Spleen (tissue), 11 donors: Measurements from ENCODE around the gene PKN3. TPM values are rescaled to one million over a fixed set of nuclear protein-coding genes. Genes with fewer than 3 reads are reported as not detected.
A peak's percentile ranks its signal among the peaks of the same experiment; 100 is the strongest.
"Not testable (repeated sequence)": the region's sequence is repeated elsewhere in the genome, so short reads cannot be mapped to it uniquely, and the experiment has no call there.

ENCODE experiments used
- DNase-seq: peaks from one replicate; pipeline ENCODE4 v3.0.0-alpha.2; 2020
- H3K27ac ChIP-seq, 8 donors: fragments of 200-600 bp; sonication (generic) in 7 of 8; 1 replicate in 4 of 8; 2 replicates in 4 of 8; pipeline versions ENCODE4 v1.5.0 to v1.8.0; 2016 to 2021; ENCODE audit warnings: inconsistent platforms in 4 of 8, mild to moderate bottlenecking in 4 of 8, moderate library complexity in 1 of 8
- H3K27me3 ChIP-seq, 7 donors: fragments of 200-600 bp; sonication (generic) in 6 of 7; replicated peaks in 1 of 7; 1 replicate in 4 of 7; 2 replicates in 3 of 7; pipeline versions ENCODE4 v1.5.0 to v1.8.0; 2016 to 2021; ENCODE audit warnings: inconsistent platforms in 3 of 7, mild to moderate bottlenecking in 1 of 7
- H3K36me3 ChIP-seq, 6 donors: fragments of 200-600 bp; sonication (generic) in 5 of 6; 1 replicate in 4 of 6; 2 replicates in 2 of 6; pipeline versions ENCODE4 v1.5.0 to v1.8.0; 2016 to 2021; ENCODE audit warnings: inconsistent platforms in 2 of 6
- H3K4me1 ChIP-seq, 6 donors: fragments of 200-600 bp; sonication (generic) in 5 of 6; 1 replicate in 3 of 6; 2 replicates in 3 of 6; pipeline versions ENCODE4 v1.5.0 to v1.8.0; 2016 to 2021; ENCODE audit warnings: inconsistent platforms in 3 of 6
- H3K4me3 ChIP-seq, 8 donors: fragments of 200-600 bp; sonication (generic) in 7 of 8; 1 replicate in 4 of 8; 2 replicates in 4 of 8; pipeline versions ENCODE4 v1.5.0 to v1.8.0; 2016 to 2021; ENCODE audit warnings: inconsistent platforms in 4 of 8, mild to moderate bottlenecking in 4 of 8, moderate library complexity in 2 of 8
- H3K9me3 ChIP-seq, 8 donors: fragments of 200-600 bp; sonication (generic) in 7 of 8; 1 replicate in 4 of 8; 2 replicates in 4 of 8; pipeline versions ENCODE4 v1.5.0 to v1.8.0; 2016 to 2021; ENCODE audit warnings: inconsistent platforms in 4 of 8
- CTCF ChIP-seq, 11 experiments: fragments of 200-600 bp in 7 of 11; fragments of 450-650 bp in 4 of 11; sonication (generic) in 4 of 11; IDR thresholded peaks in 8 of 11; conservative IDR thresholded peaks in 3 of 11; 1 replicate in 7 of 11; 2 replicates in 4 of 11; pipeline versions ENCODE4 v1.4.0 to v1.8.0; 2016 to 2021; ENCODE audit warnings: antibody characterized with exemption in 11 of 11, inconsistent platforms in 4 of 11, mild to moderate bottlenecking in 1 of 11
- POLR2A ChIP-seq, 3 donors: fragments of 450-650 bp; IDR thresholded peaks; one replicate each; pipeline ENCODE4 v1.5.1; 2017; ENCODE audit warnings: antibody characterized with exemption in 3 of 3, mild to moderate bottlenecking in 1 of 3
- POLR2AphosphoS5 ChIP-seq, 3 donors: sonication (generic); formaldehyde crosslinking; IDR thresholded peaks; one replicate each; pipeline ENCODE4 v1.5.1; 2017; ENCODE audit warnings: antibody characterized with exemption in 3 of 3
- WGBS, 5 donors: extraction: QIAGEN DNeasy Blood & Tissue Kit in 3 of 5; methylation state at CpG; one replicate each; pipeline versions ENCODE4 v1.1.5 to v1.1.7; 2013 to 2018; 5-methylcytosine and 5-hydroxymethylcytosine counted together
- intact Hi-C: fragments of 100-400 bp; cut with DNase I; formaldehyde crosslinking; loops from one replicate; pipeline ENCODE4 v1.15.0; 2023; ENCODE audit warnings: low total_unique reads
- polyA plus RNA-seq, 3 donors: library from polyadenylated mRNA; stranded (reverse); fragments of 200-250 nt; gene quantifications; one replicate each; pipeline ENCODE4 v1.2.1, GENCODE V29; 2013
- total RNA-seq, 7 donors: library from RNA; depleted of rRNA in 3 of 7; stranded (reverse); fragments of >200 nt in 3 of 7; fragmentation: NEBNext Ultra II Directional in 4 of 7; extraction: Animal tissue kit (Norgen Biotek cat#: 25700) in 4 of 7; gene quantifications; one replicate each; pipeline versions ENCODE4 v1.1.0 to v1.2.1, GENCODE V29; 2016 to 2021
- donor health status: healthy with polysubstance abuse.
- donor health status: DM: no; HTN: no; CAD: no; lungs with moderate emphysema.
- donor health status: DM: no; HTN: no; CAD: no.
- donor health status: Bipolar disorder and iron deficiency.
- donor health status: healthy.
- donor health status: DM: no; HTN: no; CAD: no.
- donor health status: DM: yes; HTN: yes; CAD: no.

PKN3 gene
- total and polyA plus RNA-seq, 10 donors: 4.1 to 18.5 (median 9.8) TPM

DNA sequence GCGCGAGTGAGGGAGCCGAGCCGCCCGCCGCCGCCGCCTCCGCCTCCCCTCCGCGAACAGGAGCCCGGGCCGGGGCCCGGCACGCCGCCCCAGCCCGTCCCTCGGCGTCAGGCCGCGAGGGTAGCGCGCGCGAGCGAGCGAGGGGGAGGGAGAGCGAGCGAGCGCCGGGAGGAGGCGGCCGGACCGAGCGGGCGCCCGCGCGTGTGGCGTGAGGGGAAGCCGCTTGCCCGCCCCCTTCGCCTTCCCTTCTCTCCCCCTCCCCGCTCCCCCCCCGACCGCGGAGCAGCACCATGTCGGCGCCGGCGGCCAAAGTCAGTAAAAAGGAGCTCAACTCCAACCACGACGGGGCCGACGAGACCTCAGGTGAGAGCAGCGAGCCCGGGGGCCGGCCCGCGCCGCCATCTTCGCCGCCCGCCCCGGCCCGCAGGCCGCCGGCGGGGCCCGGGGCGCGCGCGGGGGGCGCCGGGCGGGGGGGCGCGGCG is 13.0 kb upstream of the PKN3 start:
- Histone ChIP-seq H3K27ac (peak overlapping the region; percentile 82 to 99 (median 98)), H3K36me3 (peaks cover 7 to 34% (median 30%) of the 10 kb centered on the region in 6 donors), H3K4me1 (peaks cover 44 to 76% (median 60%) of the 10 kb centered on the region in 6 donors), H3K9me3 (no peaks in the 10 kb centered on the region), H3K4me3 (peak overlapping the region; percentile 54 to 96 (median 74)), H3K27me3 (no peaks in the 10 kb centered on the region)
- intact Hi-C loops: no loop called here
- no peak for TF ChIP-seq POLR2AphosphoS5 (IDR thresholded peaks at IDR 0.05)
- no peak for TF ChIP-seq CTCF (IDR thresholded peaks at IDR 0.05 in 8 of 11, conservative IDR thresholded peaks at IDR 0.05 in 3 of 11)
- peak in 1 of 3 donors; percentile 86 for TF ChIP-seq POLR2A (IDR thresholded peaks at IDR 0.05)
- DNase-seq: no peak
- 0 to 2% (median 1%) methylated on average over 11 to 77 of the region's 80 CpGs for WGBS, 5 donors

GRCh38 chr9:128689820-128690683 is 12.3 kb upstream of the PKN3 start:
- TF ChIP-seq POLR2A (IDR thresholded peaks at IDR 0.05) (no peak), POLR2AphosphoS5 (IDR thresholded peaks at IDR 0.05) (peak in 2 of 3 donors; percentile 16 to 42)
- 0 to 1% (median 1%) methylated on average over 31 to 83 of the region's 83 CpGs for WGBS, 5 donors
- peaks cover 39 to 69% (median 53%) of the 10 kb centered on the region in 6 donors for H3K4me1 ChIP-seq
- intact Hi-C loops: no loop called here
- H3K27ac ChIP-seq: peak overlapping the region; percentile 29 to 99 (median 92)
- H3K4me3 ChIP-seq: peak overlapping the region; percentile 73 to 96 (median 84)
- H3K36me3 ChIP-seq: peaks cover 7 to 41% (median 36%) of the 10 kb centered on the region in 6 donors
- no peaks in the 10 kb centered on the region for H3K27me3 ChIP-seq
- no peaks in the 10 kb centered on the region for H3K9me3 ChIP-seq
- DNase-seq: peak; percentile 89

GRCh38 chr9:128690684-128691034 is 11.6 kb upstream of the PKN3 start:
- WGBS, 5 donors: 6 to 14% (median 8%) methylated on average over 5 of the region's 5 CpGs
- intact Hi-C loops: no loop called here
- no peaks in the 10 kb centered on the region for H3K27me3 ChIP-seq
- H3K27ac ChIP-seq: peak overlapping the region; percentile 29 to 99 (median 92)
- H3K4me1 ChIP-seq: peaks cover 33 to 63% (median 47%) of the 10 kb centered on the region in 6 donors
- peaks cover 7 to 48% (median 39%) of the 10 kb centered on the region in 6 donors for H3K36me3 ChIP-seq
- H3K9me3 ChIP-seq: no peaks in the 10 kb centered on the region
- peak overlapping the region; percentile 73 to 96 (median 84) for H3K4me3 ChIP-seq
- DNase-seq: no peak
- TF ChIP-seq CTCF (IDR thresholded peaks at IDR 0.05 in 8 of 11, conservative IDR thresholded peaks at IDR 0.05 in 3 of 11) (no peak), POLR2A (IDR thresholded peaks at IDR 0.05) (no peak), POLR2AphosphoS5 (IDR thresholded peaks at IDR 0.05) (no peak)

GRCh38 chr9:128693738-128694137 is 8.6 kb upstream of the PKN3 start:
- H3K27ac ChIP-seq, DNase-seq, H3K4me3 ChIP-seq, intact Hi-C loops, H3K9me3 ChIP-seq, H3K27me3 ChIP-seq: not testable (repeated sequence)
- WGBS, 5 donors: 76 to 95% (median 89%) methylated on average over 3 of the region's 3 CpGs
- H3K4me1 ChIP-seq: peaks cover 12 to 32% (median 17%) of the 10 kb centered on the region in 6 donors
- peaks cover 7 to 63% (median 49%) of the 10 kb centered on the region in 6 donors for H3K36me3 ChIP-seq

DNA sequence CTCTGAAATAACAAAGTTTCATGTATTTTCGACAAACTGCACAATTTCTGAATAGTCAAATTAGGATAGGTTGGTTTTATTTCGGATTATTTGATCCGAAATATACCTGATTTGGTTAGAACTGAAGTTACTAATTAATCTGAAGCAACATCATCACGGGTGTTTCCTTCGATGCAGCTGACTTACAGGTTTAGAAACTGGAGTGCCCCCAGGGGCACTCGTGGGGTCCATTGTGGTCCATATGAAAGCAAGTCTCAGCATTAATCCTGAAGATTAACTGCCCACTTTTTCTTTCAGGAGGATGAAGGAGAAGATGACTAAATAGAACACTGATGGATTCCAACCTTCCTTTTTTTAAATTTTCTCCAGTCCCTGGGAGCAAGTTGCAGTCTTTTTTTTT is 8.0 kb upstream of the PKN3 start:
- Histone ChIP-seq H3K9me3 (no peaks in the 10 kb centered on the region), H3K27ac (no peak overlapping the region), H3K36me3 (peaks cover 7 to 63% (median 49%) of the 10 kb centered on the region in 6 donors), H3K4me3 (no peak overlapping the region), H3K4me1 (peaks cover 12 to 32% (median 17%) of the 10 kb centered on the region in 6 donors), H3K27me3 (no peaks in the 10 kb centered on the region)
- 68 to 84% (median 72%) methylated on average over 6 of the region's 6 CpGs for WGBS, 5 donors
- intact Hi-C loops: no loop called here
- no peak for DNase-seq
- TF ChIP-seq POLR2AphosphoS5 (IDR thresholded peaks at IDR 0.05): no peak
- TF ChIP-seq CTCF (IDR thresholded peaks at IDR 0.05 in 8 of 11, conservative IDR thresholded peaks at IDR 0.05 in 3 of 11): no peak
